Vagina (tissue), 2 donors: ENCODE results near the gene SERP2.

ENCODE experiments used
- POLR2A ChIP-seq, 2 donors: fragments of 450-650 bp; IDR thresholded peaks; one replicate each; pipeline ENCODE4 v1.6.1; 2017; ENCODE audit warnings: antibody characterized with exemption in 2 of 2, mild to moderate bottlenecking in 2 of 2, moderate library complexity in 2 of 2
- POLR2AphosphoS5 ChIP-seq, 2 donors: sonication (generic); formaldehyde crosslinking; IDR thresholded peaks; one replicate each; pipeline ENCODE4 v1.9.0; 2017; ENCODE audit warnings: antibody characterized with exemption in 2 of 2, mild to moderate bottlenecking in 2 of 2, low read depth in 1 of 2; ENCODE audit not compliant: insufficient read depth in 1 of 2
- TF ChIP-seq, protein P1 (sequence below), 3 experiments: fragments of 450-650 bp in 2 of 3; fragments of 200-600 bp in 1 of 3; sonication (generic) in 1 of 3; IDR thresholded peaks; one replicate each; pipeline ENCODE4 v1.5.1; 2017 to 2019; ENCODE audit warnings: antibody characterized with exemption in 3 of 3, mild to moderate bottlenecking in 2 of 3, moderate library complexity in 2 of 3

- TF ChIP-seq, protein P1, sequence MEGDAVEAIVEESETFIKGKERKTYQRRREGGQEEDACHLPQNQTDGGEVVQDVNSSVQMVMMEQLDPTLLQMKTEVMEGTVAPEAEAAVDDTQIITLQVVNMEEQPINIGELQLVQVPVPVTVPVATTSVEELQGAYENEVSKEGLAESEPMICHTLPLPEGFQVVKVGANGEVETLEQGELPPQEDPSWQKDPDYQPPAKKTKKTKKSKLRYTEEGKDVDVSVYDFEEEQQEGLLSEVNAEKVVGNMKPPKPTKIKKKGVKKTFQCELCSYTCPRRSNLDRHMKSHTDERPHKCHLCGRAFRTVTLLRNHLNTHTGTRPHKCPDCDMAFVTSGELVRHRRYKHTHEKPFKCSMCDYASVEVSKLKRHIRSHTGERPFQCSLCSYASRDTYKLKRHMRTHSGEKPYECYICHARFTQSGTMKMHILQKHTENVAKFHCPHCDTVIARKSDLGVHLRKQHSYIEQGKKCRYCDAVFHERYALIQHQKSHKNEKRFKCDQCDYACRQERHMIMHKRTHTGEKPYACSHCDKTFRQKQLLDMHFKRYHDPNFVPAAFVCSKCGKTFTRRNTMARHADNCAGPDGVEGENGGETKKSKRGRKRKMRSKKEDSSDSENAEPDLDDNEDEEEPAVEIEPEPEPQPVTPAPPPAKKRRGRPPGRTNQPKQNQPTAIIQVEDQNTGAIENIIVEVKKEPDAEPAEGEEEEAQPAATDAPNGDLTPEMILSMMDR (IDR thresholded peaks at IDR 0.05) = no peak
- no peak for TF ChIP-seq POLR2AphosphoS5 (IDR thresholded peaks at IDR 0.05; ENCODE audit: insufficient read depth in 1 of 2, low read depth in 1 of 2)
- TF ChIP-seq POLR2A (IDR thresholded peaks at IDR 0.05) = no peak
These were observed 400 bp upstream of the SERP2 start for GRCh38 chr13:44373247-44373600.
